Lower lobe of right lung (tissue), 2 donors: ENCODE measurements around the gene FAM200A. TPM values are rescaled to one million over a fixed set of nuclear protein-coding genes. Genes with fewer than 3 reads are reported as not detected.

Source experiments
- ATAC-seq, 2 donors: fragments of 200-7000 bp; cut with Tn5 transposase; one replicate each; pipeline ENCODE4 v1.9.1; 2020 to 2022; ENCODE audit warnings: mild to moderate bottlenecking in 2 of 2, moderate library complexity in 2 of 2
- DNase-seq: peaks from one replicate; pipeline ENCODE4 v3.0.0-alpha.2; 2020
- H3K27ac ChIP-seq: fragments of 200-600 bp; one replicate; pipeline ENCODE4 v1.8.0; 2022
- H3K27me3 ChIP-seq: fragments of 200-600 bp; one replicate; pipeline ENCODE4 v1.8.0; 2022; ENCODE audit warnings: low read depth
- H3K36me3 ChIP-seq: fragments of 200-600 bp; one replicate; pipeline ENCODE4 v1.8.0; 2022; ENCODE audit warnings: mild to moderate bottlenecking
- H3K4me1 ChIP-seq: fragments of 200-600 bp; one replicate; pipeline ENCODE4 v1.8.0; 2022
- H3K4me3 ChIP-seq: fragments of 200-600 bp; one replicate; pipeline ENCODE4 v1.8.0; 2022; ENCODE audit warnings: mild to moderate bottlenecking
- H3K9me3 ChIP-seq: fragments of 200-600 bp; one replicate; pipeline ENCODE4 v1.8.0; 2022
- intact Hi-C: fragments of 100-400 bp; cut with DNase I; formaldehyde crosslinking; loops from one replicate; pipeline ENCODE4 v1.11.0; 2022
- long read RNA-seq: library from polyadenylated mRNA; unstranded; transcript quantifications from one replicate; pipeline ENCODE4 v2.0.0, GENCODE V29; 2021
- total RNA-seq: library from RNA; stranded (reverse); fragmentation: NEBNext Ultra II Directional; extraction: Animal tissue kit (Norgen Biotek cat#: 25700); gene quantifications from one replicate; pipeline ENCODE4 v1.2.1, GENCODE V29; 2021
- TF ChIP-seq, protein P1 (sequence below): fragments of 200-600 bp; IDR thresholded peaks from one replicate; pipeline ENCODE4 v1.8.0; 2022; ENCODE audit warnings: antibody characterized with exemption, mild to moderate bottlenecking
- donor health status: DM: no; HTN: yes; CAD: no; lungs with severe emphysema.

Gene FAM200A
- total RNA-seq, result 6.7 TPM
- long read RNA-seq, transcript FAM200A-202 (2 exons, 2,480 nt), result major isoform, 10 of 16 reads
- long read RNA-seq, partial matches to known transcripts, result 2 of 16 reads
- long read RNA-seq, other reads (novel, unspliced or antisense), result 4 of 16 reads

- Histone ChIP-seq H3K36me3 (peaks cover 33% of the 10 kb centered on the region), H3K4me1 (peaks cover 25% of the 10 kb centered on the region), H3K9me3 (no peaks in the 10 kb centered on the region), H3K27ac (peak within 1 kb of the TSS; percentile 85), H3K27me3 (no peaks in the 10 kb centered on the region), H3K4me3 (peak within 1 kb of the TSS; percentile 76)
- ATAC-seq, result peak; percentile 96 to 100
- intact Hi-C loops, result no loop called here
- peak; percentile 92 for DNase-seq
- TF ChIP-seq, protein P1, sequence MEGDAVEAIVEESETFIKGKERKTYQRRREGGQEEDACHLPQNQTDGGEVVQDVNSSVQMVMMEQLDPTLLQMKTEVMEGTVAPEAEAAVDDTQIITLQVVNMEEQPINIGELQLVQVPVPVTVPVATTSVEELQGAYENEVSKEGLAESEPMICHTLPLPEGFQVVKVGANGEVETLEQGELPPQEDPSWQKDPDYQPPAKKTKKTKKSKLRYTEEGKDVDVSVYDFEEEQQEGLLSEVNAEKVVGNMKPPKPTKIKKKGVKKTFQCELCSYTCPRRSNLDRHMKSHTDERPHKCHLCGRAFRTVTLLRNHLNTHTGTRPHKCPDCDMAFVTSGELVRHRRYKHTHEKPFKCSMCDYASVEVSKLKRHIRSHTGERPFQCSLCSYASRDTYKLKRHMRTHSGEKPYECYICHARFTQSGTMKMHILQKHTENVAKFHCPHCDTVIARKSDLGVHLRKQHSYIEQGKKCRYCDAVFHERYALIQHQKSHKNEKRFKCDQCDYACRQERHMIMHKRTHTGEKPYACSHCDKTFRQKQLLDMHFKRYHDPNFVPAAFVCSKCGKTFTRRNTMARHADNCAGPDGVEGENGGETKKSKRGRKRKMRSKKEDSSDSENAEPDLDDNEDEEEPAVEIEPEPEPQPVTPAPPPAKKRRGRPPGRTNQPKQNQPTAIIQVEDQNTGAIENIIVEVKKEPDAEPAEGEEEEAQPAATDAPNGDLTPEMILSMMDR, result no peak
These were observed at the start of gene FAM200A for GRCh38 chr7:99551767-99552463. TSS of gene FAM200A (minus strand) at chr7:99552114. CDS start at chr7:99548407, 3,707 bp downstream.

- DNase-seq, result no peak
- no peak for ATAC-seq
- H3K36me3 ChIP-seq, result no peaks in the 10 kb centered on the region
- no peak overlapping the region for H3K4me3 ChIP-seq
- intact Hi-C loops, result no loop called here
- H3K27ac ChIP-seq, result no peak overlapping the region
- H3K4me1 ChIP-seq, result no peaks in the 10 kb centered on the region
- TF ChIP-seq, protein P1, result no peak
- H3K27me3 ChIP-seq, result no peaks in the 10 kb centered on the region
- H3K9me3 ChIP-seq, result no peaks in the 10 kb centered on the region
These were observed 47.9 kb upstream of the FAM200A start for GRCh38 chr7:99599836-99600235.

- Histone ChIP-seq H3K36me3 (no peaks in the 10 kb centered on the region), H3K4me1 (no peaks in the 10 kb centered on the region), H3K27me3 (no peaks in the 10 kb centered on the region), H3K27ac (no peak within 1 kb of the TSS), H3K4me3 (no peak within 1 kb of the TSS), H3K9me3 (no peaks in the 10 kb centered on the region)
- TF ChIP-seq, protein P1, result no peak
- DNase-seq (no peak), ATAC-seq (peak in 1 of 2 donors; percentile 26)
- intact Hi-C loops, result no loop called here
These were observed 46.0 kb upstream of the FAM200A start, which contains the start of gene TMEM225B for GRCh38 chr7:99597762-99598501. TSS of gene TMEM225B (plus strand) at chr7:99598267. CDS start at chr7:99604389, 6,122 bp downstream.

GRCh38 chr7:99596408-99596955 lies 44.6 kb upstream of the FAM200A start:
- Histone ChIP-seq H3K9me3 (no peaks in the 10 kb centered on the region), H3K27ac (no peak overlapping the region), H3K4me3 (no peak overlapping the region), H3K27me3 (no peaks in the 10 kb centered on the region), H3K36me3 (no peaks in the 10 kb centered on the region), H3K4me1 (no peaks in the 10 kb centered on the region)
- TF ChIP-seq, protein P1, result no peak
- intact Hi-C loops, result no loop called here
- ATAC-seq (no peak), DNase-seq (no peak)

GRCh38 chr7:99594948-99595745 lies 43.2 kb upstream of the FAM200A start:
- Histone ChIP-seq H3K36me3 (no peaks in the 10 kb centered on the region), H3K4me3 (no peak overlapping the region), H3K9me3 (no peaks in the 10 kb centered on the region), H3K27me3 (no peaks in the 10 kb centered on the region), H3K27ac (no peak overlapping the region), H3K4me1 (no peaks in the 10 kb centered on the region)
- intact Hi-C loops, result no loop called here
- ATAC-seq (no peak), DNase-seq (no peak)
- TF ChIP-seq, protein P1, result no peak
